BE2C (cell line): ENCODE data around the gene LZTS2.
"Not testable (repeated sequence)": the region's sequence is repeated elsewhere in the genome, so short reads cannot be mapped to it uniquely, and the experiment has no call there.

ENCODE experiments used
- DNase-seq: peaks from one replicate; pipeline ENCODE4 v3.0.0-alpha.2; 2020
- H3K27me3 ChIP-seq: fragments of 250-450 bp; sonication (Bioruptor Pico); 2 replicates; pipeline ENCODE4 v1.5.1; 2020; ENCODE audit warnings: mild to moderate bottlenecking
- H3K36me3 ChIP-seq: fragments of 250-450 bp; sonication (Bioruptor Pico); 2 replicates; pipeline ENCODE4 v1.5.1; 2020; ENCODE audit warnings: mild to moderate bottlenecking
- H3K4me1 ChIP-seq: fragments of 250-450 bp; sonication (Bioruptor Pico); 2 replicates; pipeline ENCODE4 v1.5.1; 2020
- H3K4me3 ChIP-seq: 2 replicates; pipeline ENCODE4 v1.5.1; 2011; ENCODE audit warnings: low read depth, low read length
- H3K9me3 ChIP-seq: fragments of 250-450 bp; sonication (Bioruptor Pico); 2 replicates; pipeline ENCODE4 v1.5.1; 2020
- TF ChIP-seq, protein P1 (sequence below): IDR thresholded peaks from 2 replicates; pipeline ENCODE4 v1.5.1; 2012; ENCODE audit warnings: mild to moderate bottlenecking, low read depth, low read length

Gene LZTS2

GRCh38 chr10:100970914-100971811, 28.4 kb upstream of the LZTS2 start:
- H3K9me3 ChIP-seq = no peaks in the 10 kb centered on the region
- no peak for DNase-seq

DNA sequence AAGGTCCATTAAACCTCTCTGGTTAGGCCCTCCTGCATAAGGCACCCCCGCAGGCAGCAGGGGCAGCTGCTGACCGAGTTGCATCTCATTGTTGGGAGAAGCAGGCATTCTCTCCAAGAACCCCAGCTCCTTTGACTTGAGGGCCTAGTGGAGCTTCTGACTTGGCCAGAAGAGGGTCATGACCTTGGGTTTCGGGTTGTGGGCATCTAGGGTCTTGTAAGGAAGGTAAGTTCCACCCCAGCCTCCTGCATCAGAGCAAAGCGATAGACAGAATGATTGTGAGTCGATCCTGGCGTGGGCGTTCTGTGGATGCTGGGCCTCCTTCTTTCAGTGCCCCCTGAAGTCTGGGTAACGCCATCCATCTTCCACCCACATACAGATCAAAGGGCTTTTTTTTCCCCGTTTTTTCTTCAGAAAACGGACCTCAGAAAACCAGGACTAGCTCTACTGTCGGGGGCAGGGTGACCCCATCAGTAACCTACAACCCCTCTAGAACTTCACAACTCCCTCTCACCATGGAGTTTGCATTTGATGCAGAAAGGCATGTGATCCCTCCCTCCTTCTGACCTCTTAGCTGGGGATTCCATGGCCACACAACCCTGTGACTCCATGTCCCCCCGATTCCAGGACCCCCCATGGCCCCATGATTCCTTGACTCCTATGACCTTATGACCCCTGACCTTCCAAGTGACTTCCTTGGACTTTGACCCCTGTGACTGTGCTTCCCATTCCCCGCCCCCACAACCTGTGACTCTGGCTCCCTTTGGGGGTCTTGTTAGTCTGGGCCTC, 27.3 kb upstream of the LZTS2 start:
- Histone ChIP-seq H3K36me3 (no peaks in the 10 kb centered on the region), H3K9me3 (no peaks in the 10 kb centered on the region), H3K4me3 (no peak overlapping the region), H3K27me3 (no peaks in the 10 kb centered on the region), H3K4me1 (no peaks in the 10 kb centered on the region)
- DNase-seq = no peak
- TF ChIP-seq, protein P1, sequence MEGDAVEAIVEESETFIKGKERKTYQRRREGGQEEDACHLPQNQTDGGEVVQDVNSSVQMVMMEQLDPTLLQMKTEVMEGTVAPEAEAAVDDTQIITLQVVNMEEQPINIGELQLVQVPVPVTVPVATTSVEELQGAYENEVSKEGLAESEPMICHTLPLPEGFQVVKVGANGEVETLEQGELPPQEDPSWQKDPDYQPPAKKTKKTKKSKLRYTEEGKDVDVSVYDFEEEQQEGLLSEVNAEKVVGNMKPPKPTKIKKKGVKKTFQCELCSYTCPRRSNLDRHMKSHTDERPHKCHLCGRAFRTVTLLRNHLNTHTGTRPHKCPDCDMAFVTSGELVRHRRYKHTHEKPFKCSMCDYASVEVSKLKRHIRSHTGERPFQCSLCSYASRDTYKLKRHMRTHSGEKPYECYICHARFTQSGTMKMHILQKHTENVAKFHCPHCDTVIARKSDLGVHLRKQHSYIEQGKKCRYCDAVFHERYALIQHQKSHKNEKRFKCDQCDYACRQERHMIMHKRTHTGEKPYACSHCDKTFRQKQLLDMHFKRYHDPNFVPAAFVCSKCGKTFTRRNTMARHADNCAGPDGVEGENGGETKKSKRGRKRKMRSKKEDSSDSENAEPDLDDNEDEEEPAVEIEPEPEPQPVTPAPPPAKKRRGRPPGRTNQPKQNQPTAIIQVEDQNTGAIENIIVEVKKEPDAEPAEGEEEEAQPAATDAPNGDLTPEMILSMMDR = no peak

More at GRCh38 chr10:100970914-100971811, 28.4 kb upstream of the LZTS2 start:
- H3K4me3 ChIP-seq = no peak overlapping the region
- H3K4me1 ChIP-seq = no peaks in the 10 kb centered on the region
- no peaks in the 10 kb centered on the region for H3K27me3 ChIP-seq
- H3K36me3 ChIP-seq = no peaks in the 10 kb centered on the region
- TF ChIP-seq, protein P1 = no peak

- Histone ChIP-seq H3K9me3 (no peaks in the 10 kb centered on the region), H3K4me1 (no peaks in the 10 kb centered on the region), H3K36me3 (no peaks in the 10 kb centered on the region), H3K27me3 (no peaks in the 10 kb centered on the region), H3K4me3 (no peak overlapping the region)
- no peak for DNase-seq
- TF ChIP-seq, protein P1 = no peak
Observed at GRCh38 chr10:100972904-100973535, 26.6 kb upstream of the LZTS2 start.

- H3K36me3 ChIP-seq, DNase-seq, H3K4me3 ChIP-seq, H3K4me1 ChIP-seq, H3K9me3 ChIP-seq, H3K27me3 ChIP-seq: not testable (repeated sequence)
Observed at GRCh38 chr10:100975397-100975796, 24.2 kb upstream of the LZTS2 start.

- Histone ChIP-seq H3K36me3 (0 out of 2 replicates have a peak, but pooled peaks cover 3% of the 10 kb centered on the region), H3K4me3 (no peak overlapping the region), H3K9me3 (no peaks in the 10 kb centered on the region), H3K27me3 (no peaks in the 10 kb centered on the region), H3K4me1 (no peaks in the 10 kb centered on the region)
- TF ChIP-seq, protein P1 = no peak
- no peak for DNase-seq
Observed at GRCh38 chr10:100976906-100977305, 22.7 kb upstream of the LZTS2 start.

DNA sequence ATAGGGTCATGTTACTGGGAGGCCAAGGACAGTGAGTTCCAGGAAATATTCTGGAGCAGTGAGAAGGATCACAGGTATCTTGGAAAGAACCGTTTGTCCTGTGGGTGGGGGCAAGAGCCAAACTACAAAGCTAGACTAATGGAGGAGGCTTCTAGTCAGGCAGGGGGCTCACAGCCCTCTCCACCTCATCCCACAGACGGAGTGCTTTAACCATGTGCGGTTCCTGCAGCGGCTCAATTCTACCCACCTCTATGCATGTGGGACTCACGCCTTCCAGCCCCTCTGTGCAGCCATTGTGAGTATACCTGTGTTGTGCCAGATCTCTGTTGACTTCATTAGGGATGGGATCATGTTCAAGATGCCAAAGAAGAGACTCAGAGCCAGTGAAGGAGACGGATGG, 22.2 kb upstream of the LZTS2 start:
- no peaks in the 10 kb centered on the region for H3K9me3 ChIP-seq
- no peaks in the 10 kb centered on the region for H3K4me1 ChIP-seq
- no peak overlapping the region for H3K4me3 ChIP-seq
- H3K36me3 ChIP-seq = 0 out of 2 replicates have a peak, but pooled peaks cover 3% of the 10 kb centered on the region
- TF ChIP-seq, protein P1 = no peak
- no peaks in the 10 kb centered on the region for H3K27me3 ChIP-seq
- DNase-seq = no peak
